ENCODE data around the gene SLC39A2. TPM values are rescaled to one million over a fixed set of nuclear protein-coding genes. Genes with fewer than 3 reads are reported as not detected.
"Not testable (repeated sequence)": the region's sequence is repeated elsewhere in the genome, so short reads cannot be mapped to it uniquely, and the experiment has no call there.

Gene SLC39A2
- not detected for total RNA-seq
- polyA plus RNA-seq (ENCODE audit: insufficient read depth, low read depth, low replicate concordance) = not detected
- long read RNA-seq, donor 1 = 0 reads
- long read RNA-seq, donor 2 = 0 reads
- long read RNA-seq, donor 3 = 0 reads
- long read RNA-seq, donor 4 = 0 reads
- long read RNA-seq, donor 5 = 0 reads
- long read RNA-seq, donor 6 = 0 reads
- long read RNA-seq, donor 7 = 0 reads
- long read RNA-seq, donor 8, partial matches to known transcripts = 0 of 1 reads
- long read RNA-seq, donor 8, other reads (novel, unspliced or antisense) = 0 of 1 reads
- long read RNA-seq, donor 9 = 0 reads
- long read RNA-seq, donor 10, partial matches to known transcripts = 0 of 1 reads
- long read RNA-seq, donor 10, other reads (novel, unspliced or antisense) = 0 of 1 reads

DNA sequence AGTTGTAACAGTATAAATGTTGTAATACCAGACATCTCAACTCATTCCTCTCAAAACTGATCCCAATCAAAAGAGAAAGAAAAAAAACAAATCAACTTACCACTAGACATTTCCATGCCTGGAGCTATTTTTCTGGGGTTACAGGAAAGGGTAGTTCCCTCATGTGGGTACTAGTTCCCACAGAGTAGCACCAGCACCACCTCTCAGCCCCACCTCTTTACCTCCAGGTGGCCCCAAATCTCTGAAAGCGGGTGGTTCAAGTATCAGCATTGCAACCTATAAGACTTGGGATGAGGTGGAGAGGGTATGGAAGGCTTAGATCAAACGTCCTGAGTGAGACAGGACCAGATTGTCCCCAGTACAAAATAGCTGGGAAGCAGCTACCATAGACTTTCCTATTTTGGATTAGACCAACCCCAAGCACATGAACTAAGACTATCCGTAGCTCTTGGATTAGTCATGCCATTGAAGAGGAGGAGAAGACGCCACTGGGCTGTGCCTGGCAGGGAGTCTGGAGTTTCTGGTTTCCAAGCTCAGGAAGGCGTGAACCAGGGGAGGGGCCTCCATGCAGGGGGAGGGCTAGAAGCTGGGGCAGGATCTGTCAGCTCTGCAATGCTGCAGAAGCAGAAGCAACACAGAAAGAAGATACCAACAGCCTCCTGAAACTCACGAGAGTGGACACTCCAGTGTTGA, at the start of gene SLC39A2:
SLC39A2 (plus strand) TSS at position 620 of the 693 bp plus-strand sequence. CDS start 154 bp downstream, outside the sequence.
- no peaks in the 10 kb centered on the region for H3K4me1 ChIP-seq (ENCODE audit: control insufficient read depth in 2 of 3, insufficient read depth in 2 of 3, low read depth in 1 of 3, low read length in 3 of 3)
- peaks cover 6 to 37% (median 24%) of the 10 kb centered on the region in 3 donors for H3K36me3 ChIP-seq (ENCODE audit: control insufficient read depth in 2 of 3, insufficient read depth in 3 of 3, low read length in 3 of 3)
- H3K27ac ChIP-seq (ENCODE audit: low read depth in 2 of 2, low read length in 2 of 2) = no peak within 1 kb of the TSS
- H3K9me3 ChIP-seq (ENCODE audit: control insufficient read depth in 2 of 3, insufficient read depth in 1 of 3, low read length in 3 of 3) = no peaks in the 10 kb centered on the region
- FAIRE-seq = no peak
- DNase-seq = peak in 2 of 5 donors; percentile 44 to 51
- intact Hi-C loops (cut with DNase I) = no loop called here
- TF ChIP-seq, protein P1, sequence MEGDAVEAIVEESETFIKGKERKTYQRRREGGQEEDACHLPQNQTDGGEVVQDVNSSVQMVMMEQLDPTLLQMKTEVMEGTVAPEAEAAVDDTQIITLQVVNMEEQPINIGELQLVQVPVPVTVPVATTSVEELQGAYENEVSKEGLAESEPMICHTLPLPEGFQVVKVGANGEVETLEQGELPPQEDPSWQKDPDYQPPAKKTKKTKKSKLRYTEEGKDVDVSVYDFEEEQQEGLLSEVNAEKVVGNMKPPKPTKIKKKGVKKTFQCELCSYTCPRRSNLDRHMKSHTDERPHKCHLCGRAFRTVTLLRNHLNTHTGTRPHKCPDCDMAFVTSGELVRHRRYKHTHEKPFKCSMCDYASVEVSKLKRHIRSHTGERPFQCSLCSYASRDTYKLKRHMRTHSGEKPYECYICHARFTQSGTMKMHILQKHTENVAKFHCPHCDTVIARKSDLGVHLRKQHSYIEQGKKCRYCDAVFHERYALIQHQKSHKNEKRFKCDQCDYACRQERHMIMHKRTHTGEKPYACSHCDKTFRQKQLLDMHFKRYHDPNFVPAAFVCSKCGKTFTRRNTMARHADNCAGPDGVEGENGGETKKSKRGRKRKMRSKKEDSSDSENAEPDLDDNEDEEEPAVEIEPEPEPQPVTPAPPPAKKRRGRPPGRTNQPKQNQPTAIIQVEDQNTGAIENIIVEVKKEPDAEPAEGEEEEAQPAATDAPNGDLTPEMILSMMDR (IDR thresholded peaks at IDR 0.05; ENCODE audit: borderline replicate concordance, extremely low read depth, insufficient read depth) = no peak
- H3K9ac ChIP-seq (ENCODE audit: low read length in 3 of 3) = no peak within 1 kb of the TSS
- H3K27me3 ChIP-seq (ENCODE audit: control insufficient read depth, insufficient read depth, low read length) = no peaks in the 10 kb centered on the region
- no peak within 1 kb of the TSS for H3K4me3 ChIP-seq (ENCODE audit: low read length in 3 of 3)

GRCh38 chr14:20954736-20955537, 44.2 kb upstream of the SLC39A2 start, which contains the start of gene RNASE2:
Gene RNASE2, plus strand, starts transcription at chr14:20955487. Its CDS starts 285 bp downstream, at chr14:20955772.
- intact Hi-C loops (cut with DNase I); DNase-seq; H3K27me3 ChIP-seq (ENCODE audit: control insufficient read depth, insufficient read depth, low read length); H3K9me3 ChIP-seq (ENCODE audit: control insufficient read depth in 2 of 3, insufficient read depth in 1 of 3, low read length in 3 of 3); H3K27ac ChIP-seq (ENCODE audit: low read depth in 2 of 2, low read length in 2 of 2); H3K36me3 ChIP-seq (ENCODE audit: control insufficient read depth in 2 of 3, insufficient read depth in 3 of 3, low read length in 3 of 3); H3K4me1 ChIP-seq (ENCODE audit: control insufficient read depth in 2 of 3, insufficient read depth in 2 of 3, low read depth in 1 of 3, low read length in 3 of 3); FAIRE-seq; H3K4me3 ChIP-seq (ENCODE audit: low read length in 3 of 3); H3K9ac ChIP-seq (ENCODE audit: low read length in 3 of 3): not testable (repeated sequence)

DNA sequence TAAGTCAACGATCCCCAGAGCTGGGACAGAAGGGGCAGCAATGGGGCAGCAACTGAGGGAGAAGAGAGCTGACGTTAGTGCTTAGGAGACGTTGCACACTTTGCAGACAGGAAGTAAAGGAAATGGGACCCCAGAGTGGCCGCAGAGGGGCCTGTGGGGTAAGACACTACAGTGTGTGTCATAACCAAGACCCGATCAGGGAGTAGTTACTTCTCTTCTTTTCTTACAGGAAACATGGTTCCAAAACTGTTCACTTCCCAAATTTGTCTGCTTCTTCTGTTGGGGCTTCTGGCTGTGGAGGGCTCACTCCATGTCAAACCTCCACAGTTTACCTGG, 43.6 kb upstream of the SLC39A2 start:
- intact Hi-C loops (cut with DNase I); DNase-seq; H3K27me3 ChIP-seq (ENCODE audit: control insufficient read depth, insufficient read depth, low read length); FAIRE-seq; H3K27ac ChIP-seq (ENCODE audit: low read depth in 2 of 2, low read length in 2 of 2); H3K4me3 ChIP-seq (ENCODE audit: low read length in 3 of 3); H3K4me1 ChIP-seq (ENCODE audit: control insufficient read depth in 2 of 3, insufficient read depth in 2 of 3, low read depth in 1 of 3, low read length in 3 of 3); H3K9me3 ChIP-seq (ENCODE audit: control insufficient read depth in 2 of 3, insufficient read depth in 1 of 3, low read length in 3 of 3); H3K9ac ChIP-seq (ENCODE audit: low read length in 3 of 3); H3K36me3 ChIP-seq (ENCODE audit: control insufficient read depth in 2 of 3, insufficient read depth in 3 of 3, low read length in 3 of 3): not testable (repeated sequence)

DNA sequence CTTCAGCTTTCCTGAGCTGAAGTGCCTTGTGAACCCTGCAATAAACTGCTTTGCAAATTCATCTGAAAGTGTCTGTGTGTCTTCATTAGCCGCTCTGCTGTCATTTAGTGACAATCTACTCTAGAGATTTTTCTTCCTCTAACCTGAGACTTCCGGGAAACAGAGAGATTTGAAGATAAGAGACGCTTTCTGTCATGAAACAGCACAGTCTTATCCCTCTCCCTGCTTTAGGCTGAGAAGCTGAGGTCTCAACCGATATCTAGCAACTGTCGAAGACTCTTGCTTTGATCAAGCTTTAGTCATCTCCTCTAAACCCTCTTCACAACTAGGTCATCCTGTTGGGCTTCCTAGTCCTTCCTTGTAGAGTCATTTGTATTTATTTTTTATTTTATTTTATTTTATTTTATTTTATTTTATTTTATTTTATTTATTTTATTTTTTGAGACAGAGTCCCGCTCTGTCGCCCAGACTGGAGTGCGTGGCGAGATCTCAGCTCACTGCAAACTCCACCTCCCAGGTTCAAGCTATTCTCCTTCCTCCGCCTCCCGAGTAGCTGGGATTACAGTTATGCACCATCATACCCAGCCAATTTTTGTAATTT, 42.6 kb upstream of the SLC39A2 start:
- no peaks in the 10 kb centered on the region for H3K9me3 ChIP-seq (ENCODE audit: control insufficient read depth in 2 of 3, insufficient read depth in 1 of 3, low read length in 3 of 3)
- H3K36me3 ChIP-seq (ENCODE audit: control insufficient read depth in 2 of 3, insufficient read depth in 3 of 3, low read length in 3 of 3) = no peaks in the 10 kb centered on the region
- no peak for FAIRE-seq

GRCh38 chr14:20958946-20959345, 40.1 kb upstream of the SLC39A2 start:
- H3K27ac ChIP-seq (ENCODE audit: low read depth in 2 of 2, low read length in 2 of 2); H3K36me3 ChIP-seq (ENCODE audit: control insufficient read depth in 2 of 3, insufficient read depth in 3 of 3, low read length in 3 of 3); H3K4me3 ChIP-seq (ENCODE audit: low read length in 3 of 3); H3K4me1 ChIP-seq (ENCODE audit: control insufficient read depth in 2 of 3, insufficient read depth in 2 of 3, low read depth in 1 of 3, low read length in 3 of 3); intact Hi-C loops (cut with DNase I); FAIRE-seq; H3K9ac ChIP-seq (ENCODE audit: low read length in 3 of 3); DNase-seq; H3K9me3 ChIP-seq (ENCODE audit: control insufficient read depth in 2 of 3, insufficient read depth in 1 of 3, low read length in 3 of 3); H3K27me3 ChIP-seq (ENCODE audit: control insufficient read depth, insufficient read depth, low read length): not testable (repeated sequence)

More for the DNA sequence above, 42.6 kb upstream of the SLC39A2 start:
- Histone ChIP-seq H3K9ac (ENCODE audit: low read length in 3 of 3) (no peak overlapping the region), H3K4me1 (ENCODE audit: control insufficient read depth in 2 of 3, insufficient read depth in 2 of 3, low read depth in 1 of 3, low read length in 3 of 3) (no peaks in the 10 kb centered on the region), H3K27me3 (ENCODE audit: control insufficient read depth, insufficient read depth, low read length) (no peaks in the 10 kb centered on the region), H3K4me3 (ENCODE audit: low read length in 3 of 3) (no peak overlapping the region), H3K27ac (ENCODE audit: low read depth in 2 of 2, low read length in 2 of 2) (no peak overlapping the region)
- intact Hi-C loops (cut with DNase I) = no loop called here
- no peak for DNase-seq
- TF ChIP-seq, protein P1 (IDR thresholded peaks at IDR 0.05; ENCODE audit: borderline replicate concordance, extremely low read depth, insufficient read depth) = no peak
